ENCODE data around the gene THSD7A.
"Not testable (repeated sequence)": the region's sequence is repeated elsewhere in the genome, so short reads cannot be mapped to it uniquely, and the experiment has no call there.

The THSD7A gene

GRCh38 chr7:11527707-11528106 lies 304.3 kb downstream of the THSD7A start:
- no peak for TF ChIP-seq CTCF (IDR thresholded peaks at IDR 0.05; ENCODE audit: low read depth, low read length)
- TF ChIP-seq EZH2phosphoT487 (IDR thresholded peaks at IDR 0.05; ENCODE audit: low read depth), result no peak
- no peak overlapping the region for H3K27ac ChIP-seq (ENCODE audit: low read length)
- H2AFZ ChIP-seq (ENCODE audit: low read depth, low read length), result no peak overlapping the region
- no peaks in the 10 kb centered on the region for H3K27me3 ChIP-seq (ENCODE audit: low read depth, low read length)
- H3K4me1 ChIP-seq (ENCODE audit: low read length), result no peaks in the 10 kb centered on the region
- H3K36me3 ChIP-seq (replicated peaks; ENCODE audit: low read depth, low read length), result no peaks in the 10 kb centered on the region
- H4K20me1 ChIP-seq (ENCODE audit: insufficient read depth, low read length), result no peaks in the 10 kb centered on the region
- H3K9ac ChIP-seq (ENCODE audit: low read length), result no peak overlapping the region
- no peaks in the 10 kb centered on the region for H3K9me3 ChIP-seq (ENCODE audit: insufficient read depth, low read length)
- no peak overlapping the region for H3K4me3 ChIP-seq (ENCODE audit: low read length)
- H3K79me2 ChIP-seq (ENCODE audit: low read length), result no peaks in the 10 kb centered on the region
- no peak overlapping the region for H3K4me2 ChIP-seq (ENCODE audit: low read length)

GRCh38 chr7:11524476-11525397 lies 307.3 kb downstream of the THSD7A start:
- H4K20me1 ChIP-seq (ENCODE audit: insufficient read depth, low read length), result no peaks in the 10 kb centered on the region
- no peak overlapping the region for H3K27ac ChIP-seq (ENCODE audit: low read length)
- H3K36me3 ChIP-seq (replicated peaks; ENCODE audit: low read depth, low read length), result no peaks in the 10 kb centered on the region
- no peaks in the 10 kb centered on the region for H3K4me1 ChIP-seq (ENCODE audit: low read length)
- H3K27me3 ChIP-seq (ENCODE audit: low read depth, low read length), result no peaks in the 10 kb centered on the region
- H3K79me2 ChIP-seq (ENCODE audit: low read length), result no peaks in the 10 kb centered on the region
- no peak overlapping the region for H3K9ac ChIP-seq (ENCODE audit: low read length)
- no peaks in the 10 kb centered on the region for H3K9me3 ChIP-seq (ENCODE audit: insufficient read depth, low read length)
- TF ChIP-seq EZH2phosphoT487 (IDR thresholded peaks at IDR 0.05; ENCODE audit: low read depth) (no peak), CTCF (IDR thresholded peaks at IDR 0.05; ENCODE audit: low read depth, low read length) (no peak)
- peak overlapping the region; percentile 39; the same call in 1 of the 2 replicates for H2AFZ ChIP-seq (ENCODE audit: low read depth, low read length)
- no peak overlapping the region for H3K4me3 ChIP-seq (ENCODE audit: low read length)
- peak overlapping the region; percentile 20 for H3K4me2 ChIP-seq (ENCODE audit: low read length)

GRCh38 chr7:11521964-11522499 lies 310.0 kb downstream of the THSD7A start:
- H3K27me3 ChIP-seq (ENCODE audit: low read depth, low read length); H2AFZ ChIP-seq (ENCODE audit: low read depth, low read length); H3K27ac ChIP-seq (ENCODE audit: low read length); H3K36me3 ChIP-seq (replicated peaks; ENCODE audit: low read depth, low read length); H3K4me3 ChIP-seq (ENCODE audit: low read length); H3K9me3 ChIP-seq (ENCODE audit: insufficient read depth, low read length); H4K20me1 ChIP-seq (ENCODE audit: insufficient read depth, low read length); H3K79me2 ChIP-seq (ENCODE audit: low read length); H3K9ac ChIP-seq (ENCODE audit: low read length); H3K4me1 ChIP-seq (ENCODE audit: low read length); H3K4me2 ChIP-seq (ENCODE audit: low read length): not testable (repeated sequence)

GRCh38 chr7:11517853-11518252 lies 314.1 kb downstream of the THSD7A start:
- Histone ChIP-seq H3K9ac (ENCODE audit: low read length) (no peak overlapping the region), H3K4me2 (ENCODE audit: low read length) (no peak overlapping the region), H2AFZ (ENCODE audit: low read depth, low read length) (no peak overlapping the region), H3K27ac (ENCODE audit: low read length) (no peak overlapping the region), H3K36me3 (replicated peaks; ENCODE audit: low read depth, low read length) (no peaks in the 10 kb centered on the region), H3K9me3 (ENCODE audit: insufficient read depth, low read length) (no peaks in the 10 kb centered on the region), H4K20me1 (ENCODE audit: insufficient read depth, low read length) (no peaks in the 10 kb centered on the region), H3K27me3 (ENCODE audit: low read depth, low read length) (no peaks in the 10 kb centered on the region), H3K79me2 (ENCODE audit: low read length) (no peaks in the 10 kb centered on the region), H3K4me1 (ENCODE audit: low read length) (no peaks in the 10 kb centered on the region), H3K4me3 (ENCODE audit: low read length) (no peak overlapping the region)
- no peak for TF ChIP-seq CTCF (IDR thresholded peaks at IDR 0.05; ENCODE audit: low read depth, low read length)
- TF ChIP-seq EZH2phosphoT487 (IDR thresholded peaks at IDR 0.05; ENCODE audit: low read depth), result no peak
